HCT116 (cell line): ENCODE data around the gene SLC14A1. TPM values are rescaled to one million over a fixed set of nuclear protein-coding genes. Genes with fewer than 3 reads are reported as not detected.

ENCODE experiments used
- ATAC-seq: fragments of 200-7000 bp; cut with Tn5 transposase; 2 replicates; pipeline ENCODE4 v1.9.1; 2020; ENCODE audit warnings: mild to moderate bottlenecking, moderate library complexity
- BruUV-seq: library from RNA; stranded (reverse); fragments of 400-500 nt; replicated peaks from 2 replicates; lab custom pipeline; 2021; lab: Mats Ljungman, UMichigan
- CTCF ChIA-PET: fragments of 300-600 bp; sonication (Branson Sonifier 250); formaldehyde crosslinking; loops from one replicate; lab custom pipeline; 2021; ENCODE audit warnings: antibody characterized with exemption; lab: Charles Lee
- POLR2A ChIA-PET: fragments of 300-600, 350-600 bp; sonication (Branson Sonifier 250); formaldehyde crosslinking; loops from one replicate; lab custom pipeline; 2021; ENCODE audit warnings: antibody characterized with exemption; lab: Charles Lee
- RAD21 ChIA-PET, 2 experiments: fragments of 300-600 bp; sonication (Branson Sonifier 250); formaldehyde crosslinking; loops; one replicate each; lab custom pipeline; 2023; ENCODE audit warnings: low total read pairs in 2 of 2; ENCODE audit not compliant: uncharacterized antibody in 2 of 2, unreplicated experiment in 2 of 2, low non-redundant PET in 1 of 2; lab: Charles Lee
- DNase-seq: peaks from one replicate; pipeline ENCODE4 v3.0.0-alpha.2; 2010; ENCODE audit warnings: low read depth, low spot score
- H2AFZ ChIP-seq: fragments of 200-600 bp; shearing (Covaris generic), sonication (generic); 2 replicates; pipeline ENCODE4 v1.6.1; 2017; ENCODE audit warnings: low read depth, mixed run types, mixed read lengths, antibody characterized with exemption, low read length; ENCODE audit not compliant: poor library complexity, severe bottlenecking
- H3K27ac ChIP-seq: 2 replicates; pipeline ENCODE4 v1.5.1; 2012; ENCODE audit warnings: low read depth, low read length
- H3K27me3 ChIP-seq: fragments of 200-600 bp; sonication (generic); 2 replicates; pipeline ENCODE4 v1.6.1; 2016; ENCODE audit warnings: mixed run types, low read length, mixed read lengths; ENCODE audit not compliant: insufficient read depth
- H3K36me3 ChIP-seq, 2 experiments: fragments of 200-500 bp in 1 of 2; fragments of 200-600 bp in 1 of 2; sonication (Bioruptor generic) in 1 of 2; sonication (generic) in 1 of 2; 2 replicates each; pipeline versions ENCODE4 v1.5.1 to v1.6.1; 2014 to 2016; ENCODE audit warnings: low read length in 2 of 2, inconsistent platforms in 1 of 2, mixed read lengths in 1 of 2, mixed run types in 1 of 2; ENCODE audit not compliant: insufficient read depth in 2 of 2, control insufficient read depth in 1 of 2
- H3K4me1 ChIP-seq, 2 experiments: fragments of 200-600 bp in 1 of 2; sonication (generic) in 1 of 2; 2 replicates each; pipeline versions ENCODE4 v1.5.1 to v1.6.1; 2012 to 2017; ENCODE audit warnings: low read length in 2 of 2, inconsistent platforms in 1 of 2, mild to moderate bottlenecking in 1 of 2, mixed read lengths in 1 of 2, mixed run types in 1 of 2, moderate library complexity in 1 of 2; ENCODE audit not compliant: insufficient read depth in 2 of 2, control insufficient read depth in 1 of 2
- H3K4me2 ChIP-seq: fragments of 200-600 bp; sonication (generic); 2 replicates; pipeline ENCODE4 v1.6.1; 2017; ENCODE audit warnings: mixed run types, low read length, mixed read lengths
- H3K4me3 ChIP-seq, 2 experiments: fragments of 200-600 bp in 1 of 2; sonication (generic) in 1 of 2; replicated peaks in 1 of 2; 2 replicates each; pipeline ENCODE4 v1.5.1; 2011 to 2016; ENCODE audit warnings: low read length in 2 of 2, control low read depth in 1 of 2, low read depth in 1 of 2, mild to moderate bottlenecking in 1 of 2, mixed read lengths in 1 of 2, mixed run types in 1 of 2
- H3K79me2 ChIP-seq: fragments of 200-600 bp; sonication (generic); 2 replicates; pipeline ENCODE4 v1.6.1; 2017; ENCODE audit warnings: mild to moderate bottlenecking, mixed run types, low read length, moderate library complexity, mixed read lengths; ENCODE audit not compliant: insufficient read depth
- H3K9ac ChIP-seq: fragments of 200-600 bp; sonication (generic); 2 replicates; pipeline ENCODE4 v1.6.1; 2016; ENCODE audit warnings: low read length, mixed read lengths
- H3K9me2 ChIP-seq: fragments of 200-600 bp; sonication (generic), shearing (Covaris generic); 2 replicates; pipeline ENCODE4 v1.6.1; 2017; ENCODE audit warnings: mixed run types, mild to moderate bottlenecking, moderate library complexity; ENCODE audit not compliant: insufficient read depth
- H3K9me3 ChIP-seq, 2 experiments: fragments of 200-500 bp in 1 of 2; fragments of 200-600 bp in 1 of 2; sonication (Bioruptor generic) in 1 of 2; sonication (generic) in 1 of 2; 2 replicates each; pipeline ENCODE4 v1.6.1; 2014 to 2017; ENCODE audit warnings: low read length in 2 of 2, mixed read lengths in 2 of 2, inconsistent platforms in 1 of 2, low read depth in 1 of 2, mild to moderate bottlenecking in 1 of 2, mixed run types in 1 of 2, moderate library complexity in 1 of 2; ENCODE audit not compliant: control insufficient read depth in 1 of 2, insufficient read depth in 1 of 2
- H4K20me1 ChIP-seq: fragments of 200-600 bp; sonication (generic), shearing (Covaris generic); 2 replicates; pipeline ENCODE4 v1.6.1; 2017; ENCODE audit warnings: mixed run types, mild to moderate bottlenecking, moderate library complexity; ENCODE audit not compliant: insufficient read depth
- EGR1 ChIP-seq: IDR thresholded peaks from 2 replicates; pipeline ENCODE4 v1.6.1; 2012; ENCODE audit warnings: low read depth
- FOSL1 ChIP-seq: IDR thresholded peaks from 2 replicates; pipeline ENCODE4 v1.6.1; 2012; ENCODE audit warnings: low read depth
- JUND ChIP-seq: IDR thresholded peaks from 2 replicates; pipeline ENCODE4 v1.6.1; 2012
- MAX ChIP-seq: IDR thresholded peaks from 2 replicates; pipeline ENCODE4 v1.6.1; 2012
- SIN3A ChIP-seq: IDR thresholded peaks from 2 replicates; pipeline ENCODE4 v1.6.1; 2012; ENCODE audit warnings: low read depth
- ZFX ChIP-seq: fragments of 450-650 bp; IDR thresholded peaks from 2 replicates; pipeline ENCODE4 v1.6.1; 2017
- ZNF274 ChIP-seq: fragments of 200-500 bp; sonication (Bioruptor generic); IDR thresholded peaks from 2 replicates; pipeline ENCODE4 v1.6.1; 2014; ENCODE audit warnings: mild to moderate bottlenecking, low read depth, low read length, inconsistent platforms
- intact Hi-C: fragments of 100-400 bp; cut with micrococcal nuclease; formaldehyde crosslinking; loops from 2 replicates; pipeline ENCODE4 v1.10.0; 2022
- total RNA-seq: library from RNA; stranded (reverse); gene quantifications from one replicate; pipeline ENCODE4 v1.2.1, GENCODE V29; 2021; ENCODE audit not compliant: unreplicated experiment
- TF ChIP-seq, protein P1 (sequence below), 3 experiments: fragments of 200-600 bp in 1 of 3; sonication (generic) in 1 of 3; IDR thresholded peaks in 2 of 3; conservative IDR thresholded peaks in 1 of 3; 2 replicates each; pipeline ENCODE4 v1.5.1; 2012 to 2017; ENCODE audit warnings: low read depth in 2 of 3, low read length in 2 of 3, antibody characterized with exemption in 1 of 3, borderline replicate concordance in 1 of 3, control low read depth in 1 of 3, mild to moderate bottlenecking in 1 of 3, mixed read lengths in 1 of 3, mixed run types in 1 of 3, moderate library complexity in 1 of 3; ENCODE audit not compliant: insufficient read depth in 1 of 3
- TF ChIP-seq, protein P2 (sequence below): IDR thresholded peaks from 2 replicates; pipeline ENCODE4 v1.6.1; 2012

The SLC14A1 gene
- total RNA-seq, 1 experiment from 2014 or later: not detected

DNA sequence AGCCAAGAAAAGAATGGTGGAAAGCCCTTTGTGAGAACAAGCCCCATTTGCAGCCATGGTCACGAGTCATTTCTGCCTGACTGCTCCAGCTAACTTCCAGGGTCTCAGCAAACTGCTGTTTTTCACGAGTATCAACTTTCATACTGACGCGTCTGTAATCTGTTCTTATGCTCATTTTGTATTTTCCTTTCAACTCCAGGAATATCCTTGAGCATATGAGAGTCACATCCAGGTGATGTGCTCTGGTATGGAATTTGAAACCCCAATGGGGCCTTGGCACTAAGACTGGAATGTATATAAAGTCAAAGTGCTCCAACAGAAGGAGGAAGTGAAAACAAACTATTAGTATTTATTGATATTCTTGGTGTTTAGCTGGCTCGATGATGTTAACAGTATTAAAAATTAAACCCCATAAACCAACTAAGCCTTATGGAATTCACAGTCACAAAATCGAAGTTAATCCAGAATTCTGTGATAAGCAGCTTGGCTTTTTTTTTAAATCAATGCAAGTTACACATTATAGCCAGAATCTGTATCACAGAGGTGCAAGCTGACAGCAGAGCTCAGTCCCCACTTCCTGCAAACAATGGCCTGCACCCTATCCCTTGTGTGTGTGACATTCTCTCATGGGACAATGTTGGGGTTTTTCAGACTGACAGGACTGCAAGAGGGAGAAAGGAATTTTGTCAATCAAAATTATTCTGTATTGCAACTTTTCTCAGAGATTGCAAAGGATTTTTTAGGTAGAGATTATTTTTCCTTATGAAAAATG, 26.1 kb downstream of the SLC14A1 start (continued):
- TF ChIP-seq, protein P1, sequence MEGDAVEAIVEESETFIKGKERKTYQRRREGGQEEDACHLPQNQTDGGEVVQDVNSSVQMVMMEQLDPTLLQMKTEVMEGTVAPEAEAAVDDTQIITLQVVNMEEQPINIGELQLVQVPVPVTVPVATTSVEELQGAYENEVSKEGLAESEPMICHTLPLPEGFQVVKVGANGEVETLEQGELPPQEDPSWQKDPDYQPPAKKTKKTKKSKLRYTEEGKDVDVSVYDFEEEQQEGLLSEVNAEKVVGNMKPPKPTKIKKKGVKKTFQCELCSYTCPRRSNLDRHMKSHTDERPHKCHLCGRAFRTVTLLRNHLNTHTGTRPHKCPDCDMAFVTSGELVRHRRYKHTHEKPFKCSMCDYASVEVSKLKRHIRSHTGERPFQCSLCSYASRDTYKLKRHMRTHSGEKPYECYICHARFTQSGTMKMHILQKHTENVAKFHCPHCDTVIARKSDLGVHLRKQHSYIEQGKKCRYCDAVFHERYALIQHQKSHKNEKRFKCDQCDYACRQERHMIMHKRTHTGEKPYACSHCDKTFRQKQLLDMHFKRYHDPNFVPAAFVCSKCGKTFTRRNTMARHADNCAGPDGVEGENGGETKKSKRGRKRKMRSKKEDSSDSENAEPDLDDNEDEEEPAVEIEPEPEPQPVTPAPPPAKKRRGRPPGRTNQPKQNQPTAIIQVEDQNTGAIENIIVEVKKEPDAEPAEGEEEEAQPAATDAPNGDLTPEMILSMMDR (IDR thresholded peaks at IDR 0.05 in 2 of 3, conservative IDR thresholded peaks at IDR 0.05 in 1 of 3; ENCODE audit: borderline replicate concordance in 1 of 3, insufficient read depth in 1 of 3, low read depth in 2 of 3, low read length in 2 of 3): no peak
- TF ChIP-seq, protein P2, sequence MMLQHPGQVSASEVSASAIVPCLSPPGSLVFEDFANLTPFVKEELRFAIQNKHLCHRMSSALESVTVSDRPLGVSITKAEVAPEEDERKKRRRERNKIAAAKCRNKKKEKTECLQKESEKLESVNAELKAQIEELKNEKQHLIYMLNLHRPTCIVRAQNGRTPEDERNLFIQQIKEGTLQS: no peak
- no peak for TF ChIP-seq SIN3A
- TF ChIP-seq JUND: no peak
- TF ChIP-seq ZNF274: no peak
- no peak for TF ChIP-seq EGR1

DNA sequence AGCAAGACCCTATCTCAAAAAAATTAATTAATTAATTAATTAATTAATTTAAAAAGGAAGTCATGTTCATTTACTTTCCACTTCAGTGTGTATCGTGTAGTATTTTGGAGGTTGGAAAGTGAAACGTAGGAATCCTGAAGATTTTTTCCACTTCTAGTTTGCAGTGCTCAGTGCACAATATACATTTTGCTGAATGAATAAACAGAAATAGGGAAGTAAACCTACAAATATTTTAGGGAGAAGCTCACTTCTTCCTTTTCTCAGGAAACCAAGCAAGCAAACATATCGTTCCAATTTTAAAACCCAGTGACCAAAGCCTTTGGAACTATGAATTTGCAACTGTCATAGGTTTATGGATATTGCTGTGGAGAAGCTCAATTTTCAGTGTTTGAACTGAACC, 27.8 kb downstream of the SLC14A1 start:
- Histone ChIP-seq H4K20me1 (no peaks in the 10 kb centered on the region), H3K4me1 (no peaks in the 10 kb centered on the region), H3K9ac (no peak overlapping the region), H3K4me2 (no peak overlapping the region), H2AFZ (no peak overlapping the region), H3K4me3 (no peak overlapping the region), H3K27ac (no peak overlapping the region), H3K36me3 (no peaks in the 10 kb centered on the region), H3K9me3 (no peaks in the 10 kb centered on the region), H3K27me3 (no peaks in the 10 kb centered on the region), H3K9me2 (no peaks in the 10 kb centered on the region), H3K79me2 (no peaks in the 10 kb centered on the region)
- no peak for DNase-seq
- CTCF ChIA-PET: no interaction called here
- BruUV-seq: no TSS peak
- TF ChIP-seq MAX: no peak
- no peak for TF ChIP-seq ZFX
- no peak for TF ChIP-seq FOSL1
- no peak for TF ChIP-seq SIN3A
- TF ChIP-seq, protein P1 (IDR thresholded peaks at IDR 0.05 in 2 of 3, conservative IDR thresholded peaks at IDR 0.05 in 1 of 3; ENCODE audit: borderline replicate concordance in 1 of 3, insufficient read depth in 1 of 3, low read depth in 2 of 3, low read length in 2 of 3): no peak
- RAD21 ChIA-PET: no interaction called here
- POLR2A ChIA-PET: no interaction called here
- no peak for ATAC-seq
- intact Hi-C loops: no loop called here
